Liver (tissue), 9 donors: ENCODE measurements around the gene CYBA. TPM values are rescaled to one million over a fixed set of nuclear protein-coding genes. Genes with fewer than 3 reads are reported as not detected.

ENCODE experiments used
- DNase-seq: peaks from one replicate; pipeline ENCODE4 v3.0.0-alpha.2; 2017; ENCODE audit warnings: low spot score
- H3K27ac ChIP-seq, 2 donors: one replicate each; pipeline ENCODE4 v1.7.0; 2013; ENCODE audit warnings: inconsistent platforms in 2 of 2, low read length in 2 of 2, control low read depth in 1 of 2, low read depth in 1 of 2, mild to moderate bottlenecking in 1 of 2
- H3K27me3 ChIP-seq, 4 donors: one replicate each; pipeline versions ENCODE4 v1.6.1 to v1.7.0; 2013; ENCODE audit warnings: low read length in 3 of 4, inconsistent platforms in 1 of 4, mild to moderate bottlenecking in 1 of 4, moderate library complexity in 1 of 4; ENCODE audit not compliant: control insufficient read depth in 4 of 4, insufficient read depth in 4 of 4
- H3K36me3 ChIP-seq, 4 donors: one replicate each; pipeline versions ENCODE4 v1.6.1 to v1.7.0; 2013; ENCODE audit warnings: low read length in 3 of 4, mild to moderate bottlenecking in 3 of 4, low read depth in 1 of 4, moderate library complexity in 1 of 4; ENCODE audit not compliant: control insufficient read depth in 4 of 4, insufficient read depth in 3 of 4
- H3K4me1 ChIP-seq, 4 donors: one replicate each; pipeline versions ENCODE4 v1.6.1 to v1.7.0; 2013; ENCODE audit warnings: low read length in 3 of 4, mild to moderate bottlenecking in 3 of 4, moderate library complexity in 1 of 4; ENCODE audit not compliant: control insufficient read depth in 4 of 4, insufficient read depth in 4 of 4
- H3K4me3 ChIP-seq, 3 donors: one replicate each; pipeline versions ENCODE4 v1.6.1 to v1.7.0; 2013; ENCODE audit warnings: low read length in 3 of 3, control low read depth in 1 of 3, low read depth in 1 of 3, mild to moderate bottlenecking in 1 of 3
- H3K9ac ChIP-seq, 2 donors: one replicate each; pipeline ENCODE4 v1.7.0; 2013; ENCODE audit warnings: low read length in 2 of 2, mild to moderate bottlenecking in 2 of 2, moderate library complexity in 2 of 2, control low read depth in 1 of 2, low read depth in 1 of 2
- H3K9me3 ChIP-seq, 4 donors: one replicate each; pipeline versions ENCODE4 v1.6.1 to v1.7.0; 2013; ENCODE audit warnings: low read length in 3 of 4; ENCODE audit not compliant: control insufficient read depth in 4 of 4
- EGR1 ChIP-seq, 2 donors: IDR thresholded peaks; 2 replicates each; pipeline ENCODE4 v1.6.1; 2016 to 2018; ENCODE audit warnings: antibody characterized with exemption in 2 of 2, low read depth in 2 of 2
- FOXA1 ChIP-seq: IDR thresholded peaks from 2 replicates; pipeline ENCODE4 v1.6.1; 2016; ENCODE audit warnings: antibody characterized with exemption
- FOXA2 ChIP-seq: IDR thresholded peaks from 2 replicates; pipeline ENCODE4 v1.6.1; 2016; ENCODE audit warnings: antibody characterized with exemption
- GABPA ChIP-seq, 2 donors: IDR thresholded peaks in 1 of 2; conservative IDR thresholded peaks in 1 of 2; 2 replicates each; pipeline ENCODE4 v1.6.1; 2016; ENCODE audit warnings: antibody characterized with exemption in 2 of 2, mild to moderate bottlenecking in 1 of 2, moderate library complexity in 1 of 2
- HNF4A ChIP-seq, 2 donors: conservative IDR thresholded peaks; 2 replicates each; pipeline ENCODE4 v1.6.1; 2016; ENCODE audit warnings: antibody characterized with exemption in 2 of 2, mild to moderate bottlenecking in 2 of 2
- HNF4G ChIP-seq: IDR thresholded peaks from 2 replicates; pipeline ENCODE4 v1.6.1; 2016; ENCODE audit warnings: antibody characterized with exemption
- JUND ChIP-seq, 2 donors: IDR thresholded peaks; 2 replicates each; pipeline ENCODE4 v1.6.1; 2016; ENCODE audit warnings: antibody characterized with exemption in 2 of 2
- MAX ChIP-seq: IDR thresholded peaks from 2 replicates; pipeline ENCODE4 v1.6.1; 2016; ENCODE audit warnings: antibody characterized with exemption
- NR2F2 ChIP-seq: IDR thresholded peaks from 2 replicates; pipeline ENCODE4 v1.6.1; 2016; ENCODE audit warnings: antibody characterized with exemption
- RAD21 ChIP-seq, 2 donors: IDR thresholded peaks; 2 replicates each; pipeline ENCODE4 v1.6.1; 2016; ENCODE audit warnings: antibody characterized with exemption in 2 of 2, mild to moderate bottlenecking in 2 of 2
- RXRA ChIP-seq, 2 donors: IDR thresholded peaks; 2 replicates each; pipeline ENCODE4 v1.6.1; 2017 to 2018; ENCODE audit warnings: antibody characterized with exemption in 2 of 2, mild to moderate bottlenecking in 1 of 2
- TAF1 ChIP-seq: conservative IDR thresholded peaks from 2 replicates; pipeline ENCODE4 v1.6.1; 2016; ENCODE audit warnings: antibody characterized with exemption, mild to moderate bottlenecking
- YY1 ChIP-seq: IDR thresholded peaks from 2 replicates; pipeline ENCODE4 v1.6.1; 2016; ENCODE audit warnings: antibody characterized with exemption, mild to moderate bottlenecking
- ZBTB33 ChIP-seq: IDR thresholded peaks from 2 replicates; pipeline ENCODE4 v1.6.1; 2016; ENCODE audit warnings: antibody characterized with exemption
- WGBS: extraction: QIAGEN DNeasy Blood & Tissue Kit; methylation state at CpG from one replicate; pipeline ENCODE4 v1.1.7; 2013; 5-methylcytosine and 5-hydroxymethylcytosine counted together
- polyA plus RNA-seq, 2 donors: library from polyadenylated mRNA; stranded (reverse) in 1 of 2; unstranded in 1 of 2; fragments of 200-250 nt in 1 of 2; fragments of >200 nt in 1 of 2; fragmentation: Nextera tagmentation in 1 of 2; extraction: Ambion mirVana in 1 of 2; gene quantifications; one replicate each; pipeline versions ENCODE4 v1.2.1 to v1.2.3, GENCODE V29; 2013 to 2015
- total RNA-seq, 2 donors: library from RNA; depleted of rRNA; stranded (reverse); fragments of >200 nt; gene quantifications; one replicate each; pipeline ENCODE4 v1.2.3, GENCODE V29; 2014
- TF ChIP-seq, protein P1 (sequence below): IDR thresholded peaks from 2 replicates; pipeline ENCODE4 v1.6.1; 2016; ENCODE audit warnings: antibody characterized with exemption
- TF ChIP-seq, protein P2 (sequence below): IDR thresholded peaks from 2 replicates; pipeline ENCODE4 v1.6.1; 2016; ENCODE audit warnings: antibody characterized with exemption, mild to moderate bottlenecking
- TF ChIP-seq, protein P3 (sequence below): fragments of 150-350 bp; IDR thresholded peaks from 2 replicates; pipeline ENCODE4 v1.5.1; 2017; ENCODE audit warnings: improper control_type of control experiment, low read depth, low read length; ENCODE audit not compliant: missing input control
- donor health status: healthy.
- donor health status: healthy.
- donor health status: healthy.
- donor health status: healthy.
- donor health status: healthy.

CYBA gene
- total and polyA plus RNA-seq, 4 donors = 39.0 to 217 (median 52.6) TPM

DNA sequence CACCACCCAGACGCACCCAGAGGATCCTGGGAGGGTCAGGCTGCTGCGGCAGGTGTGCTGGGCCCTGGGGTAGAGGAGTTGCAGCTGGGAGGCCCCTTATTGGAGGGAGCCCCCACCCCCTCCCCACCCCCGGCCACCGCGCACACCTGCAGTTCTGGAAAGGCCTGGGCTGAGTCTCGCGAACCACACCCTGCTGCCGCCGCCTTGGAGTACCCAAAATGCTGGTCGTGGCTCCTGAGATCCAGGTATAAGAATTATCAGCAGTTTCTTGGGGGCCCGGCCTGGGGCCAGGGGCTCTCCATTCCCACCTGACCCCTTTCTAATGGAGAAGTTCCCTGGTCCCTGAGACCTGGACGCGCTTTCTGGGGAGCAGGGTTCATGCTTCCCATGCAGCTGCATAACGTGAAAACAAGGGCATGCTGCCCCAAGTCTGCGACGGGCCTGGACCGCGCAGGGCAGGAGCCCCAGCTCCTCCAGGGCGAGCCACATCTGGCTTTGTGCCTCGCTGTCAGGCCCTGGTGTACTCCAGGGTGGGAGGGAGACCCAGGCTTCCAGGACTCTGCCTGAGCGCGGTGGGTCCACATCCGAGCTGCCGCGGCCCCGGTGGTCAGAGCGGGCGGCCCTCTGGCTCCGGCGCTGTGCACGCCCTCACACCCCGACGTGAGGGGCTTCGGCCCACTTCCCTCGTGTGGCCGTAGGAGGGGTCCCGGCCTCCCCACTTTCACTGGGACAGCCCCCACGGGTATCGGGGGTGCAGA, 42.7 kb upstream of the CYBA start:
- no peak overlapping the region for H3K4me3 ChIP-seq
- DNase-seq = no peak
- peaks cover 2 to 12% (median 4%) of the 10 kb centered on the region in 4 donors for H3K36me3 ChIP-seq
- WGBS = 90% methylated on average over 39 of the region's 39 CpGs
- no peak overlapping the region for H3K27ac ChIP-seq
- H3K9me3 ChIP-seq = no peaks in the 10 kb centered on the region
- no peak overlapping the region for H3K9ac ChIP-seq
- no peaks in the 10 kb centered on the region for H3K4me1 ChIP-seq
- H3K27me3 ChIP-seq = no peaks in the 10 kb centered on the region
- TF ChIP-seq ZBTB33 = no peak
- TF ChIP-seq RAD21 (IDR thresholded peaks at IDR 0.05) = no peak
- no peak for TF ChIP-seq RXRA (IDR thresholded peaks at IDR 0.05)
- TF ChIP-seq FOXA1 = no peak
- TF ChIP-seq, protein P1, sequence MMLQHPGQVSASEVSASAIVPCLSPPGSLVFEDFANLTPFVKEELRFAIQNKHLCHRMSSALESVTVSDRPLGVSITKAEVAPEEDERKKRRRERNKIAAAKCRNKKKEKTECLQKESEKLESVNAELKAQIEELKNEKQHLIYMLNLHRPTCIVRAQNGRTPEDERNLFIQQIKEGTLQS = no peak
- no peak for TF ChIP-seq FOXA2
- TF ChIP-seq MAX = no peak
- TF ChIP-seq, protein P2, sequence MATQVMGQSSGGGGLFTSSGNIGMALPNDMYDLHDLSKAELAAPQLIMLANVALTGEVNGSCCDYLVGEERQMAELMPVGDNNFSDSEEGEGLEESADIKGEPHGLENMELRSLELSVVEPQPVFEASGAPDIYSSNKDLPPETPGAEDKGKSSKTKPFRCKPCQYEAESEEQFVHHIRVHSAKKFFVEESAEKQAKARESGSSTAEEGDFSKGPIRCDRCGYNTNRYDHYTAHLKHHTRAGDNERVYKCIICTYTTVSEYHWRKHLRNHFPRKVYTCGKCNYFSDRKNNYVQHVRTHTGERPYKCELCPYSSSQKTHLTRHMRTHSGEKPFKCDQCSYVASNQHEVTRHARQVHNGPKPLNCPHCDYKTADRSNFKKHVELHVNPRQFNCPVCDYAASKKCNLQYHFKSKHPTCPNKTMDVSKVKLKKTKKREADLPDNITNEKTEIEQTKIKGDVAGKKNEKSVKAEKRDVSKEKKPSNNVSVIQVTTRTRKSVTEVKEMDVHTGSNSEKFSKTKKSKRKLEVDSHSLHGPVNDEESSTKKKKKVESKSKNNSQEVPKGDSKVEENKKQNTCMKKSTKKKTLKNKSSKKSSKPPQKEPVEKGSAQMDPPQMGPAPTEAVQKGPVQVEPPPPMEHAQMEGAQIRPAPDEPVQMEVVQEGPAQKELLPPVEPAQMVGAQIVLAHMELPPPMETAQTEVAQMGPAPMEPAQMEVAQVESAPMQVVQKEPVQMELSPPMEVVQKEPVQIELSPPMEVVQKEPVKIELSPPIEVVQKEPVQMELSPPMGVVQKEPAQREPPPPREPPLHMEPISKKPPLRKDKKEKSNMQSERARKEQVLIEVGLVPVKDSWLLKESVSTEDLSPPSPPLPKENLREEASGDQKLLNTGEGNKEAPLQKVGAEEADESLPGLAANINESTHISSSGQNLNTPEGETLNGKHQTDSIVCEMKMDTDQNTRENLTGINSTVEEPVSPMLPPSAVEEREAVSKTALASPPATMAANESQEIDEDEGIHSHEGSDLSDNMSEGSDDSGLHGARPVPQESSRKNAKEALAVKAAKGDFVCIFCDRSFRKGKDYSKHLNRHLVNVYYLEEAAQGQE = no peak
- TF ChIP-seq, protein P3, sequence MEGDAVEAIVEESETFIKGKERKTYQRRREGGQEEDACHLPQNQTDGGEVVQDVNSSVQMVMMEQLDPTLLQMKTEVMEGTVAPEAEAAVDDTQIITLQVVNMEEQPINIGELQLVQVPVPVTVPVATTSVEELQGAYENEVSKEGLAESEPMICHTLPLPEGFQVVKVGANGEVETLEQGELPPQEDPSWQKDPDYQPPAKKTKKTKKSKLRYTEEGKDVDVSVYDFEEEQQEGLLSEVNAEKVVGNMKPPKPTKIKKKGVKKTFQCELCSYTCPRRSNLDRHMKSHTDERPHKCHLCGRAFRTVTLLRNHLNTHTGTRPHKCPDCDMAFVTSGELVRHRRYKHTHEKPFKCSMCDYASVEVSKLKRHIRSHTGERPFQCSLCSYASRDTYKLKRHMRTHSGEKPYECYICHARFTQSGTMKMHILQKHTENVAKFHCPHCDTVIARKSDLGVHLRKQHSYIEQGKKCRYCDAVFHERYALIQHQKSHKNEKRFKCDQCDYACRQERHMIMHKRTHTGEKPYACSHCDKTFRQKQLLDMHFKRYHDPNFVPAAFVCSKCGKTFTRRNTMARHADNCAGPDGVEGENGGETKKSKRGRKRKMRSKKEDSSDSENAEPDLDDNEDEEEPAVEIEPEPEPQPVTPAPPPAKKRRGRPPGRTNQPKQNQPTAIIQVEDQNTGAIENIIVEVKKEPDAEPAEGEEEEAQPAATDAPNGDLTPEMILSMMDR = no peak
- no peak for TF ChIP-seq HNF4A (conservative IDR thresholded peaks at IDR 0.05)
- TF ChIP-seq YY1 = no peak
- TF ChIP-seq NR2F2 = no peak
- TF ChIP-seq GABPA (IDR thresholded peaks at IDR 0.05 in 1 of 2, conservative IDR thresholded peaks at IDR 0.05 in 1 of 2) = no peak
- TF ChIP-seq JUND (IDR thresholded peaks at IDR 0.05) = no peak
- no peak for TF ChIP-seq TAF1
- TF ChIP-seq EGR1 (IDR thresholded peaks at IDR 0.05; ENCODE audit: low read depth in 2 of 2) = no peak
- no peak for TF ChIP-seq HNF4G
